Forelimb muscle (tissue), 1 donor: ENCODE data around the gene TRIM29. TPM values are rescaled to one million over a fixed set of nuclear protein-coding genes. Genes with fewer than 3 reads are reported as not detected.

Experiments used
- DNase-seq: peaks from one replicate; pipeline ENCODE4 v3.0.0-alpha.2; 2013; ENCODE audit warnings: low read depth
- polyA plus RNA-seq: library from polyadenylated mRNA; unstranded; fragments of 120-200 nt; gene quantifications from one replicate; pipeline ENCODE4 v1.2.1, GENCODE V29; 2013; ENCODE audit not compliant: insufficient read length

TRIM29 gene
- polyA plus RNA-seq, 1 donor, result not detected

GRCh38 chr11:120122924-120123683 is 14.8 kb downstream of the TRIM29 start:
- DNase-seq, result no peak

- no peak for DNase-seq
Observed at GRCh38 chr11:120121914-120122473, 15.9 kb downstream of the TRIM29 start.

DNA sequence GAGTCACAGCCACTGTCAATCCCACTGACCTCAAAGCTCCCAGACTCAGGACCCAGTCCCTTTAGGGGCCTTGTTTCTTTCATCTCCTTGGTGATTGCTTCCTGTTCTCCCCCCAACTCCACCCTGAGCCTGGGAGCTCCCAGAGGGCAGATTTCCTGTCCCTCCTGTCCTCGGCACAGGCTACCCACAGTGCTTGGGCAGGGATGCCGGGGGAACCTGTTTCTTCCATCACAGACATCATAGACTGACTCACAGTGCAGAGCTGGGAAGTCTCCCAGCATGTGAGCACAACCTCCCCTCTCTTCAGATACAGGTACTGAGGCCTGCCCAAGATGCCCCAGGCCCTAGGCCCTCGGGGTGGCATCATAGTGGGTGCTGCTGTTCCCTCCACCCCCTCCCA is 16.6 kb downstream of the TRIM29 start:
- no peak for DNase-seq

- no peak for DNase-seq
Observed at GRCh38 chr11:120120805-120121335, 17.0 kb downstream of the TRIM29 start.

DNA sequence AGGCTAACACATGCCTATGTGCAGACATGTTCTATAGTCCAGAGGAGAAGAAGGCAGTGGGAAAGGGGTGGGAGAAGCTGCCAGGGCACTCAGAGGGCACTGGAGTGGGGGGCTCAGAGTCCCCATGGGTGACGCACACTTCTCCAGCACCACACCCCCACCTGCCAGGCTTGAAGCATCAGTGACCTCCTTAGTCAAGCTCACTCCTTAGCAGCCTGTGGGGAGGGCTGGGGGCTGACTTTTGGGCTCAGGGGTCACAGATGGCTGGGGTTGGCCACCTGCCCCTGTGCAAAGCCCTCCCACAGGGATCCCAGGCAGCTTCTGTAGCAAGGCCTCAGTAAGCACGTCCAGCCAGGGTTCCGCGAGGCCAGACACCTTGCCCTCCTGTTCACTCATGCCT is 18.8 kb downstream of the TRIM29 start:
- no peak for DNase-seq

- no peak for DNase-seq
Observed at GRCh38 chr11:120117991-120118390, 19.9 kb downstream of the TRIM29 start.

DNA sequence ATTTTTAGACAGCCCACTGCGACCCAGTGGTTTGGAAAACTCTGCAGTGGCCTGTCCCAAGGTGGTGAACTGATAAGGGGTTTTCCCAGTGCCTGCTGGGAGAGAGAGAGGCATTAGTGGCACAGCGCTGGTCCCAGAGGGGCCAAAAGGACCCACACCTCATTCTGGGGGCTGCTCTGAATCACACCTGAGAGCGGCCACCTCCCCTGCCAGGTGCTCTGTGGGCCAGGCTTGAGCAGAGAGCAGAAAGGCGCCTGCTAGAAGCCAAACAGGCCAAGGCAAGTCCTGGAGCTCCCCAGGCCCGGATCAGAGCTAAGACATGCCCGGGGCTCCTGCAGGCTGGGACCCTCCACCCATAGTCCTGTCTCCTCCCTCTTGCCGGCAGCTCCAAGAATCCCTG is 20.9 kb downstream of the TRIM29 start:
- no peak for DNase-seq

DNA sequence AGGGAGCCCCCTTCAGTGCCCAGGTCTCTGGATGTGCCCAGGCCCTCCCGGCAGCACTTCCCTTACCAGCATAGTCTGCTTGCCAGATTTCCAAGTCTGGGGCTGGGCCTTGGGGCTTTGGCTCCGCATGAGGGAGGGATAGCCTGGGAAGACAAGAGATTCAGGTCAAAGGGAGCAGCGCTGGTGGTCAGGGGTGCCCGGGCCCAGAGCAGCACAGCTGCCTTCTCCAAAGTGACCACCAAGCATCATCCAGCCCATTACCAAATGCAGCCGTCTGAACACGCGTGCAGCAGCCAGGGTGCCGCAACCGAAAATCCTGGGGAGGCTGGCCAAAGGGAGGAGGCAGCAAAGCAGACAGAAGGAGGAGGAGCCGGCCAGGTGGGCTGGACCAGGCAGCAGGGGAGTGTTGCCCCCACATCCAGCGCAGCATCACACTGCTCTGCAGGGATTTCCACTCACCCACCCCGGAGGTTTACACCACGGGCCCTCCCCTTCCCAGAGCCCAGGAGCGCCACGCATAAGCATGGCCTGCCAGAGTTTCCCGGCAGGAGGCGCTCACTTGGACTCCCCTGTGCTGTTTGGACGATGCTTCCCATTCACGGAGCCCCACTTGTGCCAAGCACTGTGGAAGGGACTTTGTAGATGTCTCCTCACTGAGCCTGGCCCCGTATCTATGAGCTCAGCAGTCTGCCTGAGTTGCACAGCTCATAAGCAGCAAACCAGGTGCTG is 22.5 kb downstream of the TRIM29 start:
- DNase-seq, result no peak

- no peak for DNase-seq
Observed at GRCh38 chr11:120112174-120112796, 25.6 kb downstream of the TRIM29 start.

DNA sequence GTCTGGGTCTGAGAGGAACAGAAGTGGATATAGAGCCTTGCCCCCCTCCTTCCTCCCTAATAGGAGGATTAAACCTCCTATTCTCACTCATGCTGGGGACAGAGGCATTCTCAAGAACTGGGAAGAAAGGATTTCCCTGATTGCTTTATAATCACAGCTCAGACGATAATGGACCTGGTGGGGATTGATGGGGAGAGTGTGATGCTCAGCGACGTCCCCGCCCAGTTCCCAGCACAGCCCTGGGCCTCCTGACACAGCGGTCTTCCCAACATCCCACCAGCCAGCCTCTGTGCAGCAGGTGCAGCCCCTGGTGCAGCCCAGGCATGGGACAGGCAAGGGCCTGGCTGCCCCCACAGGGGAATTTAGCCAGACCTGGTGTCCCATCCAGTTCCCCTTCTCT is 28.4 kb downstream of the TRIM29 start:
- DNase-seq, result no peak

- DNase-seq, result no peak
Observed at GRCh38 chr11:120108785-120109168, 29.1 kb downstream of the TRIM29 start.

DNA sequence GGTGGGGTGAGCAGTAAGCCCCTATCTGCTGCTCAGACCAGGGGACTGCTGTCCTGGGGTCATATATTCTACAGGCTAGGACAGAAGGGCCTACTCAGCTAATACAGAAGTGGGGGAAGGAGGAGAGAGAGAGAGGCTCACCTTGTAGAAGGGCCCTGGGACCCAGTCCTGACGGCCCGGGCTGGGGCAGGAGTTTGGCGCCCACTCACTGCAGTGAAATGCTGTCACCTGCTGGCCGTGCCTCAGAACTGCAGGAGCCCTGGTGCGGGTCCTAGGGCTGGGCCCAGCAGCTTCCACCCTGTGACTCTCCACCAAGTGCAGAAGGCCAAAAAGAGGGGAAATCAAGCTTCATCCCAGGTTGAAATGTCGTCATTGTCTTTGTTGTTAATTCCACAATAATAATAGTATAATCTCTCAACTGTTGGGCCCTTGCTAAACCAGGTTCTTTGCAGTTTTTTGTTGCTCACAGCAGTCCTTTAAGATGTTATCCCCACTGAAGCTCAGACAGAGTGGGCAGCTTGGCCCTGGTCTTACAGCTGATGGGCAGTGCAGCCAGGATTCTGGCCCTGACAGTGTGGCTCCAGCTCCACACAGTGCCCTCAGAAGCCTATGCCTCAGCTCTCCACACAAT is 29.6 kb downstream of the TRIM29 start:
- peak; percentile 13 for DNase-seq

DNA sequence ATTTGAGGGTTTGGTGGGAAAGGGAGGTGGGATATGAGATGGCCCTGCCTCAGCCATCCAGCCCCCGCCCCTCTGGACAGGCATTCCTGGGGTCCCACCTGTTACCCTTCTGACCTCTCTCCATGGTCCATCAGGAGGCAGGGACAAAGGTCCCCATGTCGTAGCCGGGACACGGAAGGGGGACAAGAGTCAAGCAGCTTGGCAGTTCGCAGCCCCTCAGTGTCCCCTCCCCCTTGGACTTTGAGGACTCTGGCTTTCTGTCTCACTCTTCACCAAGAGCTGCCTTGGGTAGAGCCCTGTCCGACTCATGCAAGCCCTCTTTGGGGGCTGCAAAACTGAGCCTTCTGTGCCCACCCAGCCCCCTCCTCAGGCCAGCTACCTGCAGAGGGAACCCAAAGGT is 30.2 kb downstream of the TRIM29 start:
- no peak for DNase-seq

DNA sequence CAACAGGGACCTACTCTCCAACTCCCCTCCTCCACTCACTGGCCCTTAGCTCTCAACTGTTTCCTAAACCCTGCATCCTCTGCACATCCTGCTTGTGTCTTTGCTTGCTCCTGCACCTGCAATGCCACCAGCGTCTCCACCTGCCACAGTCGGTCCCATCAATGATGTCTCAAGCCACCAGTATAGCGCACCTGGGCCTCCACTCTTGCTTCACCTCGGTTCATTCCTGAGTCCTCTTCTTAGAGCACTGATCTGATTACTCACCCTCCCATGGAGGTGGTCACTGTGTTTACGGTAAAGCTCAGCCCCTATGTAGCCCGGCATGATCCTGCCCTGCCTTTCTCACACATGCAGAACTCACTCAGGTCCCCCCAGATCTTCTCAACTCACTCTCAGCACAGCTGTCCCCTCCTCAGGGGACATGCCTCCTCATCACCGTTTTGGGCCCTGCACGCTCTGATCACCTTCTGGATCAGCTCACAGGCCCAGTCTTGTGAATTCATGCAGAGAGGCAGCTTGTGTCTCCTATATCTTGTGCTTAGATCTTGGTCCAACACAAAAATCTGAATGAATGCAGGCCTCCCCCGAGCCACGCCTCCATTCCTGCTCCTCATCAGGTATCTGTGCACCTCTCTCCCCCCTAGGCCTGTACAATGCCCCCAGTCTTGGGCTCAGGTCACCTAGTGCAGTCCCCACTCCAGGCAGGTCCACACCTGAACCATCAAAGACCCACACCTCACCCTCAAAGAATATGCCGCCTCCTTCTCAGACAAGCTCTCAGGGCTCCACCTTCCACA is 31.4 kb downstream of the TRIM29 start:
- DNase-seq, result no peak

- no peak for DNase-seq
Observed at GRCh38 chr11:120105576-120105975, 32.3 kb downstream of the TRIM29 start.

- DNase-seq, result no peak
Observed at GRCh38 chr11:120104041-120104565, 33.8 kb downstream of the TRIM29 start.

- DNase-seq, result no peak
Observed at GRCh38 chr11:120102864-120103122, 35.1 kb downstream of the TRIM29 start.

DNA sequence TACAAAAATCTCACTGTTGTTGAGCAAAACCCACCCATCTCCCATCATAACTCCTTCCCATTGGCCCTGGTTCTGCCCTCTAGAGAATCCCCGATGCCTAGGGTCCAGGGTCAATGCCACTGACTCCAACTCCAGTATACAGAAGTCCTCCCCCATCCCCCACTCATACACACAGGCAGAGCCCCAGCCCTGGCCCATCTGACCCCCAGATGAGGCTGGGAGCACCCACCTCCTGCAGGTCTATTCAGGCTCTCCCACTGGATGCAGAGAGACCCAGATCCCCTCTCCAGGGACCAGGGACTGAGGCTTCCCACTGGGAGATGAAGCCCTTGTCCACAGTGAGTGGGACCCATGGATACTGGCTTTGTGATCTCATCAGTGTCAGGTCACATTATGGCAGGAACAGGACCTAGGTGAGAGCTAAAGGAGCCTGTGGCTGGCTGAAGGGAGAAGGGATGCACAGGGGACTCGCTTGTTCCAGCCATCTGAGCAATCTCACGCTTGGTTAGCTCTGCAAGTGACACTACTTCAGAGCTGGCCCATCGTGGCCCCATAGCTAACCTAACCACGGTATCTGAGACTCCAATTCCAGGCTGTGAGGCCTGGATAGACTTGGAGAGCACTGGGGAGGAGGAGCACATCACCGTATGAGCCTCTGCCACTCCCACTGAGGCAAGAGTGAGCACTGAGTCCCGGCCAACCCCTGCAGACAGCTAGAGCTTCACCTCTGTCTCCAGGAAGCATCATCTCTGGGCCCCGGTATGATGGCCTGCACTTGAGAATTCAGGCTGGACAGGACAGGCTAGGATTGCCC is 35.7 kb downstream of the TRIM29 start:
- no peak for DNase-seq

DNA sequence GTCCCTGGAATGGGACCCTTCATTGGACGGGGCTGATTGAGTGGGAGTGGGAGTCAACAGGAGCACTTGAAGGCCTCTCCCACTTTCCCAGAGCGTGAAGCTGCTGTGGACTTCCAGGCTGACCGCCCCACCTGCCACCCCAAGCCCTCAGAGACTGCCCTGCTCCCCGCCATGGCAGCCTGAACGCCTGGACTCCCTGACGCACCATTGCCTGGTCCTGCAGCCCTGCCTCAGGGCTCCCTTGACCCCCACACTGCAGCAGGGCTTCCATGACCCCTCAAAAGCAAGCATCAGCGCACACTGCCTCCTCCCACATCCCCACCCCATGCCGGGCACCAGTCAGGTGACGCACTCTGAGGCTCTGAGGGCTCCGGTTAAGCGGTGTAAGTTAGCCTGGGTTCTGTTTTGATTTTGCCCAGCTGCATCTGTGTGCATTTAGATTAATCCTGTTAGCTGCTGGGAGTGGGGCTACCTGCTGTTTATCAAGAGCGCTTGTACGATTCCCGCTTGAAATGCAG is 39.4 kb downstream of the TRIM29 start:
- DNase-seq, result no peak
